Muscle of arm (tissue), 14 donors: ENCODE results near the gene RSPH10B. TPM values are rescaled to one million over a fixed set of nuclear protein-coding genes. Genes with fewer than 3 reads are reported as not detected.
"Not testable (repeated sequence)": the region's sequence is repeated elsewhere in the genome, so short reads cannot be mapped to it uniquely, and the experiment has no call there.

Source experiments
- DNase-seq: peaks from one replicate; pipeline ENCODE4 v3.0.0-alpha.2; 2013
- long read RNA-seq, 11 donors: transcript quantifications; one replicate each; lab custom pipeline, GENCODE V29; 2026
- polyA plus RNA-seq, 12 donors: library from polyadenylated mRNA; unstranded; fragments of 120-200 nt; gene quantifications; one replicate each; pipeline ENCODE4 v1.2.1, GENCODE V29; 2013; ENCODE audit not compliant: insufficient read length in 12 of 12

The RSPH10B gene
- under 1 TPM in 9 of 12 donors, not detected in 3; 0.23 to 0.72 (median 0.48) TPM for polyA plus RNA-seq
- long read RNA-seq, donor 1, result 0 reads
- long read RNA-seq, donor 2, result 0 reads
- long read RNA-seq, donor 3, partial matches to known transcripts, result 18 of 18 reads
- long read RNA-seq, donor 3, other reads (novel, unspliced or antisense), result 0 of 18 reads
- long read RNA-seq, donor 4, result 0 reads
- long read RNA-seq, donor 5, result 0 reads
- long read RNA-seq, donor 6, result 0 reads
- long read RNA-seq, donor 7, result 0 reads
- long read RNA-seq, donor 8, result 0 reads
- long read RNA-seq, donor 9, result 0 reads
- long read RNA-seq, donor 10, partial matches to known transcripts, result 9 of 16 reads
- long read RNA-seq, donor 10, other reads (novel, unspliced or antisense), result 7 of 16 reads
- long read RNA-seq, donor 11, result 0 reads

- not testable (repeated sequence) for DNase-seq
These were observed at the start of gene RSPH10B for GRCh38 chr7:5970347-5970911. Gene RSPH10B (minus strand): TSS chr7:5970689. CDS start chr7:5967116, 3,573 bp downstream.

DNA sequence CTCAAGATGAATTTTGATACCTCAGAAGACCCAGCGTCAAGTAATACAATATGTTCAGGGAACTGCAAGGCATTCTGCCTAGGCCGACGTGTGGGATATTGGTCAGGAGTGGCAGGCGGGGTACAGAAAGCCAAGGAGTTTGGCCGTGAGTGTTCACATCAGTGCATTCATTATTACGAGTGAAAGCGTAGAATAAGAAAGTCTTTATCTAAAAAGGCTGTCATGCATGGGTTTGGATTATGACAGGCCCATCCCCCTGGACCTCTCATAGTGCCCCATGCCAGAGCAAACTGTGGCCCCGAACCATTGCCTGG lies 46.1 kb upstream of the RSPH10B start:
- no peak for DNase-seq

DNA sequence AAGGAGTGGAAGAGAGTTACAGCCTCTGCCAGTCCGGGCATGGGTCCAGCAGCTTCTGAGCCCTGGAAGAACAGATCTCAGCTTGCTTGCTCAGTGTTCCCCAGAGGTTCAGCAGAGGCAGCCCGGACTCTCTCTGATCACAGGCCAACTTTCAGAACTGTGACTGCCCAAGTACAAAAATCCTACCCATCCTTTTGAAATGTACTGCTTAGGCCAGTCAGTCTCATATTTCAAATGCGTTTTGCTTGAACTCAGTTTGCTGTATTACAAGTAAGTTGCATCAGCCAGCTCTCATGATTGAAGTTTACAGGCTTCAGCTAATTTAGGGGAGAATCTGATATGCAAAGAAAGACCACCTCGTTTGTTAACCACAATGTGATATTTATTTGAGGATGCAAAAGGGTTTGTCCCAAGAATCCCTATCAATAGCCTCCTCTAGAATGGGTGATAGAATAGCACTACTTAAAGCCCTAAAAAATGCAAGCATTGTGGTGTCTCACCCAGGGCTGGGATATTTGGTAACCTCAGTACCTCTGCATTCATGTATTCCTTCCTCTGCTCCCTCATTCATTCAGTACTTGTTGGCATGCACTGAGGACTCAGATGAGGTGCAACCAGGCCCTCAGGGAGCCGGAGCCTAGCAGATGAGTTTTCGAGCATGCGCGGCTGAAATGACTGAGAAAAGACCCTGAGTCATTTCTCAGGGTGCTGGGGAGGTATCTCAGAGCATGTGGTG lies 45.6 kb upstream of the RSPH10B start:
- DNase-seq, result peak; percentile 64

- no peak for DNase-seq
These were observed 42.0 kb upstream of the RSPH10B start for GRCh38 chr7:6012355-6013104.

DNA sequence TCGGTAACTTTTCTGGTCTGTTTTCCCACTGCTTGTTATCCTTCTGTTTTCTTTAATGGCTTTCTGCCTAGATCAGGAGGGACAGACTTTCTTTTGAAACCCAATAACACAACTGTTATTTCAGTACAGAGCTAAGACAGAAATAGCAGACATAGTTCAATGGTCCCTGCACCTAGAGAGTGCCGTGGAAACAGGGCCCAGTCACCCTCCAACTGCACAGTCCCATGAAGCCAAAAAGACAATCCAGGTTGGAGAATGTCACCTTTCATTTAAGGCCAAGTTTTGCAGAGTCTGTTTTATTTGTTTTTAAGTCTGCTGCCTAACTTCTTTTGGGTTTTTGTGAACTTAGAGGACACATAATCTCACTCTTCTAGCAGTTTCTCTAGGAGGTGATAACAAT lies 41.1 kb upstream of the RSPH10B start:
- DNase-seq, result no peak

GRCh38 chr7:6010370-6010769 lies 39.9 kb upstream of the RSPH10B start:
- DNase-seq, result not testable (repeated sequence)

DNA sequence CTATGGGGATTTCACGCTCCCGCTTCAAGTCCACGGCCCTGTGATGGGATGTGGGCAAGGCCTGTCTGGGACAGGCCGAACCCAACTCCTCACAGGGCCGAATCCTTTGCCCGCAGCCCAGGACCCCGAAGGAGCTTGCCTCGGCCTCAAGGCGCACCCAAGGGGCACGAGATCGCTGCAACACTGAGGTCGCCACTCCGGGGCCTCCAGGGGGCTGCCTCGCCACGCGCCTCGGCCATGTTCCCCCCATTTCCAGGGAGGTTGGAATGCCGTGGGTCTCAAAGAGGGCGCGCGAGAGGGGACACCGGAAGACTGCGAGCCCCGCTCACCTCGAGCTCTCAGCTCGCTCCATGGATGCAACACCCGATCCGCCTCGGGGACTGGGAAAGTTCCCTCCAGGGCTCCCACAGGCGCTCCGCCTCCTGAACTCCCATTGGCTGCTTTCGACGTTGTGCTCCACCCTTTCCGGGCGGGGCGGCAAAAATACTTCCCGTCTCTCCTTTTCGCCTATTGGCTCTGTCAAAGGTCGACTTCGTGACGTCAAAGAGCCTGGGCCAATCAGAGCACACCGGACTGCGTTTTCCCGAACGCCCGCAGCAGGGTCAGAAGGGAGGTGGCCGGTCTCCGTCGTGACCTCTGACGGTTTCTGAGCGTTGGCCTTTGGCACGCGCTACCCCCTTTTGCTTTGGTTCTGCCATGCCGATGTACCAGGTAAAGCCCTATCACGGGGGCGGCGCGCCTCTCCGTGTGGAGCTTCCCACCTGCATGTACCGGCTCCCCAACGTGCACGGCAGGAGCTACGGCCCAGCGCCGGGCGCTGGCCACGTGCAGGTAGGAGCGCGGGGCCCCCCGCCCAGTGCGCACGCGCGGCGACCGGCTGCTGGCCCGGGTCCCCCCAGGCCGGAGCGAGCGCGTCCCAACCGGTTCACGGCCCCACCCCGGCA lies 38.5 kb upstream of the RSPH10B start, which contains the start of the genes AIMP2 and PMS2:
Gene AIMP2 (plus strand): TSS at position 605 of the 944 bp plus-strand sequence. CDS start 92 bp downstream, at position 697.
Gene PMS2 (minus strand): TSS at position 382 of the 944 bp plus-strand sequence. CDS start 30 bp downstream, at position 352.
- DNase-seq, result peak; percentile 98

GRCh38 chr7:6007835-6008590 lies 37.5 kb upstream of the RSPH10B start:
- not testable (repeated sequence) for DNase-seq

GRCh38 chr7:6007386-6007785 lies 36.9 kb upstream of the RSPH10B start:
- DNase-seq, result no peak

DNA sequence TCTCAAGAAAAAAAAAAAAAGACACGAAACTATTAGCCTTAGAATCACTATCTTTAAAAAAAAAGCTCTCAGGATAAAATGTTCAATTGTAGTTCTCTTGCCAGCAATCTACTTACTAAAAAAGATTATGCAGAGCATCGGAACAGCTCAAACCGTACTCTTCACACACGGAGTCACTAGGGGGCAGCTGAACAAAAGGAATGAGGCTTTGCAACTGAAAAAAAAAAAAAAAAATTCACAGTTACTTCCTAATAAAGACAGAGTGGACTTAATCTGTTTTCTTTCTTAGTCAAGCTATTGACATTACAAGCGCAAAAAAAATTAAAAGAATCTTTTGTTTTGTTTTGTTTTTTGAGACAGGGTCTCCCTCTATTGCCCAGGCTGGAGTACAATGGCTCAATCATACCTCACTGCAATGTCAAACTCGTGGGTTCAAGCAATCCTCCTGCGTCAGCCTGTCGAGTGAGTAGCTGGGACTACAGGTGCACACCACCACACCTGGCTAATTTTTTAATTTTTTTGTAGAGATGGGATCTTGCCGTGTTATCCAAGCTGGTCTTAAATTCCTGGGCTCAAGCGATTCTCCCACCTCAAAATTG lies 26.8 kb upstream of the RSPH10B start:
- DNase-seq, result peak; percentile 63

GRCh38 chr7:5987061-5987460 lies 16.6 kb upstream of the RSPH10B start:
- not testable (repeated sequence) for DNase-seq

GRCh38 chr7:5979680-5980314 lies 9.3 kb upstream of the RSPH10B start:
- DNase-seq, result not testable (repeated sequence)

DNA sequence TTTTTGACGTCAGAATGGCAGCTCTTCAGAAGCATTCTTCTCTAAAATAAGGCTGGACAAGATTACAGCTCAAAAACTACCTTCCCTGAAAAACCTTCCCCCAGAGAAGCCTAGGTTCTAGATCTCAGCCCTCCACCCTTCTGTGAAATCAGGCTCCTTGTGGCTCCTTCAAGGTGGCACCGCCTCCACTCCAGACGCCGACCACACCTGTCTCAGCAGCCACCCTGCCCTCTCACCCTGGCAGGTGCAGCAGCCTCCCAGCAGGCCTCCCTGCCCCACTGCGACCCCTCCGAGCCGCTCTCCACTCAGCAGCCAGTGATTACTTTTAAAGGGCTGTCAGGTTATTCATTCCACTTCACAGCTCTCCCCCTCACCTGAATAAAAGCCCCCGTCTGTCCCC lies 3.1 kb upstream of the RSPH10B start:
- not testable (repeated sequence) for DNase-seq

- not testable (repeated sequence) for DNase-seq
These were observed 6.7 kb downstream of the RSPH10B start for GRCh38 chr7:5963810-5964209.

GRCh38 chr7:5963205-5963604 lies 7.3 kb downstream of the RSPH10B start:
- not testable (repeated sequence) for DNase-seq

- not testable (repeated sequence) for DNase-seq
These were observed 35.5 kb downstream of the RSPH10B start for GRCh38 chr7:5934945-5935450.

GRCh38 chr7:5931905-5932644 lies 38.4 kb downstream of the RSPH10B start:
- DNase-seq, result peak; percentile 2

- DNase-seq, result not testable (repeated sequence)
These were observed 39.2 kb downstream of the RSPH10B start for GRCh38 chr7:5931250-5931649.
